ENCODE data around the gene ICE2. TPM values are rescaled to one million over a fixed set of nuclear protein-coding genes. Genes with fewer than 3 reads are reported as not detected.

The ICE2 gene
- total and polyA plus RNA-seq, 5 donors from 2014 or later, result 37.1 to 52.2 (median 48.3) TPM

- Histone ChIP-seq H3K4me3 (ENCODE audit: low read depth, low read length) (no peak overlapping the region), H3K27me3 (ENCODE audit: control insufficient read depth, insufficient read depth, low read length) (no peaks in the 10 kb centered on the region), H3K4me1 (ENCODE audit: control insufficient read depth, insufficient read depth, low read length, poor library complexity, severe bottlenecking) (peaks cover 27% of the 10 kb centered on the region), H3K27ac (ENCODE audit: insufficient read depth, low read length, poor library complexity, severe bottlenecking) (no peak overlapping the region), H3K36me3 (ENCODE audit: control insufficient read depth, insufficient read depth, low read length) (peaks cover 70% of the 10 kb centered on the region), H3K9me3 (ENCODE audit: control insufficient read depth in 2 of 2, low read length in 2 of 2) (no peaks in the 10 kb centered on the region)
- Mint-ChIP-seq H3K27me3 (no peaks in the 10 kb centered on the region), H3K36me3 (peaks cover 19% of the 10 kb centered on the region), H3K4me3 (peak overlapping the region in 3 of 4 donors; percentile 3 to 29 (median 10)), H3K27ac (peak overlapping the region; percentile 3 to 91 (median 88)), H3K4me1 (peaks cover 43 to 71% (median 55%) of the 10 kb centered on the region in 4 donors), H3K9me3 (no peaks in the 10 kb centered on the region)
- DNase-seq (peak; percentile 70 to 87 (median 79)), ATAC-seq (ENCODE audit: low read depth in 2 of 2) (peak; percentile 80 to 81)
These were observed 42.0 kb upstream of the ICE2 start for GRCh38 chr15:60520825-60521368.

- Mint-ChIP-seq H3K27me3 (no peaks in the 10 kb centered on the region), H3K4me3 (peak overlapping the region in 2 of 4 donors; percentile 3 to 10), H3K36me3 (peaks cover 19% of the 10 kb centered on the region), H3K27ac (peak overlapping the region; percentile 3 to 91 (median 88)), H3K9me3 (no peaks in the 10 kb centered on the region), H3K4me1 (peaks cover 37 to 68% (median 51%) of the 10 kb centered on the region in 4 donors)
- ATAC-seq (ENCODE audit: low read depth in 2 of 2) (no peak), DNase-seq (no peak)
- H3K4me3 ChIP-seq (ENCODE audit: low read depth, low read length), result no peak overlapping the region
- H3K27ac ChIP-seq (ENCODE audit: insufficient read depth, low read length, poor library complexity, severe bottlenecking), result peak overlapping the region; percentile 50
- H3K27me3 ChIP-seq (ENCODE audit: control insufficient read depth, insufficient read depth, low read length), result no peaks in the 10 kb centered on the region
- no peaks in the 10 kb centered on the region for H3K9me3 ChIP-seq (ENCODE audit: control insufficient read depth in 2 of 2, low read length in 2 of 2)
- H3K4me1 ChIP-seq (ENCODE audit: control insufficient read depth, insufficient read depth, low read length, poor library complexity, severe bottlenecking), result peaks cover 22% of the 10 kb centered on the region
- H3K36me3 ChIP-seq (ENCODE audit: control insufficient read depth, insufficient read depth, low read length), result peaks cover 64% of the 10 kb centered on the region
These were observed 41.3 kb upstream of the ICE2 start for GRCh38 chr15:60520013-60520824.

DNA sequence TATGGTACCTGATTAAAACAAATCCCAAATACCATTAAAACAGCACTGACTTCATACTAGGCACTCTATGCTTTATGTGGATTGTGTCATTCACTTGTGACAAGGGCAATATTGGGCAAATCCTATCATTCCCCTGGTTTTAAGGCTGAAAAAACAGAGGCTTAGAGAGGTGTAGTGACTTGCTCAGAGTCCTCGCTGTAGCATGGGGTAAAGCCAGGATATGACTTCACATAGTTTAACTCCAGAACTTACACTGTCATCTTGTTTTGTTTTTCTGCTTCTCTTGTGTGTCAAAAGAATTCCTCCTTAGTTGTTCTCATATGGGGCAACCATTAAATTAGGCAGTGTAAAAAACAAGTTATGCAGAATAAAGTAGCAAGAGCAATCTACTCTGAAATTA is 40.3 kb upstream of the ICE2 start:
- Mint-ChIP-seq H3K36me3 (peaks cover 18% of the 10 kb centered on the region), H3K9me3 (no peaks in the 10 kb centered on the region), H3K4me3 (peak overlapping the region in 1 of 4 donors; percentile 10), H3K27ac (peak overlapping the region; percentile 46 to 91 (median 88)), H3K4me1 (peaks cover 33 to 60% (median 50%) of the 10 kb centered on the region in 4 donors), H3K27me3 (no peaks in the 10 kb centered on the region)
- no peaks in the 10 kb centered on the region for H3K27me3 ChIP-seq (ENCODE audit: control insufficient read depth, insufficient read depth, low read length)
- H3K9me3 ChIP-seq (ENCODE audit: control insufficient read depth in 2 of 2, low read length in 2 of 2), result no peaks in the 10 kb centered on the region
- H3K4me1 ChIP-seq (ENCODE audit: control insufficient read depth, insufficient read depth, low read length, poor library complexity, severe bottlenecking), result peaks cover 17% of the 10 kb centered on the region
- no peak for DNase-seq
- peak overlapping the region; percentile 21 for H3K27ac ChIP-seq (ENCODE audit: insufficient read depth, low read length, poor library complexity, severe bottlenecking)
- peaks cover 64% of the 10 kb centered on the region for H3K36me3 ChIP-seq (ENCODE audit: control insufficient read depth, insufficient read depth, low read length)
- no peak for ATAC-seq (ENCODE audit: low read depth in 2 of 2)
- no peak overlapping the region for H3K4me3 ChIP-seq (ENCODE audit: low read depth, low read length)

GRCh38 chr15:60518511-60518910 is 39.6 kb upstream of the ICE2 start:
- no peak overlapping the region for H3K27ac ChIP-seq (ENCODE audit: insufficient read depth, low read length, poor library complexity, severe bottlenecking)
- H3K4me3 Mint-ChIP-seq, result no peak overlapping the region
- H3K9me3 Mint-ChIP-seq, result no peaks in the 10 kb centered on the region
- H3K27me3 ChIP-seq (ENCODE audit: control insufficient read depth, insufficient read depth, low read length), result no peaks in the 10 kb centered on the region
- H3K36me3 ChIP-seq (ENCODE audit: control insufficient read depth, insufficient read depth, low read length), result peaks cover 66% of the 10 kb centered on the region
- no peaks in the 10 kb centered on the region for H3K27me3 Mint-ChIP-seq
- no peak for ATAC-seq (ENCODE audit: low read depth in 2 of 2)
- DNase-seq, result no peak
- H3K9me3 ChIP-seq (ENCODE audit: control insufficient read depth in 2 of 2, low read length in 2 of 2), result no peaks in the 10 kb centered on the region
- peaks cover 12% of the 10 kb centered on the region for H3K4me1 ChIP-seq (ENCODE audit: control insufficient read depth, insufficient read depth, low read length, poor library complexity, severe bottlenecking)
- peak overlapping the region; percentile 56 to 93 (median 84) for H3K27ac Mint-ChIP-seq
- no peak overlapping the region for H3K4me3 ChIP-seq (ENCODE audit: low read depth, low read length)
- H3K36me3 Mint-ChIP-seq, result peaks cover 19% of the 10 kb centered on the region
- H3K4me1 Mint-ChIP-seq, result peaks cover 31 to 53% (median 50%) of the 10 kb centered on the region in 4 donors

GRCh38 chr15:60514261-60514881 is 35.4 kb upstream of the ICE2 start:
- H3K4me1 ChIP-seq (ENCODE audit: control insufficient read depth, insufficient read depth, low read length, poor library complexity, severe bottlenecking), result peaks cover under 1% of the 10 kb centered on the region
- H3K4me3 ChIP-seq (ENCODE audit: low read depth, low read length), result no peak overlapping the region
- no peaks in the 10 kb centered on the region for H3K27me3 ChIP-seq (ENCODE audit: control insufficient read depth, insufficient read depth, low read length)
- H3K27ac Mint-ChIP-seq, result peak overlapping the region in 2 of 3 donors; percentile 26 to 81
- no peaks in the 10 kb centered on the region for H3K9me3 Mint-ChIP-seq
- peak overlapping the region in 1 of 4 donors; percentile 0 for H3K4me3 Mint-ChIP-seq
- peaks cover 84% of the 10 kb centered on the region for H3K36me3 ChIP-seq (ENCODE audit: control insufficient read depth, insufficient read depth, low read length)
- H3K4me1 Mint-ChIP-seq, result peaks cover 17 to 32% (median 28%) of the 10 kb centered on the region in 4 donors
- no peak overlapping the region for H3K27ac ChIP-seq (ENCODE audit: insufficient read depth, low read length, poor library complexity, severe bottlenecking)
- H3K36me3 Mint-ChIP-seq, result peaks cover 33% of the 10 kb centered on the region
- H3K27me3 Mint-ChIP-seq, result no peaks in the 10 kb centered on the region
- DNase-seq (no peak), ATAC-seq (ENCODE audit: low read depth in 2 of 2) (no peak)
- no peaks in the 10 kb centered on the region for H3K9me3 ChIP-seq (ENCODE audit: control insufficient read depth in 2 of 2, low read length in 2 of 2)

DNA sequence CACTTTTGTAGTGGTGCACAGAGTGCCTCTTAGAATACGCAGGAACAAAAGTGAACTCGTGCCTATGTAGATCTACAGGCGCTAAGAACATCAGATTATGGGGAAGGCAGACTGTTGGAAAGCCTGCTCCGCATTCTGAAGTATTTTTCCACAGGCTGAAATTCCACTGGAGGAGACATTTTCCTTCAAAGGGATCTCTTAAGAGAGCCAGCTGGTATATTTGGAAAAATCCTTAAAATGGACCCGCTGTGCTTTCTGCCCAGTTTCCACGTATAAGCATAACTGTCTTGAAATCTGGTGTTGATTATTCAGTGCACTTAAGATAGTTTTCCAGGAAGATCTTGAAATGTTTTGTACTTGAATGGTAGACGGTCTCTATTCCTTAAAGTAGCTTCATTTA is 34.7 kb upstream of the ICE2 start:
- Mint-ChIP-seq H3K4me3 (peak overlapping the region in 1 of 4 donors; percentile 0), H3K27me3 (no peaks in the 10 kb centered on the region), H3K4me1 (peaks cover 17 to 32% (median 27%) of the 10 kb centered on the region in 4 donors), H3K9me3 (no peaks in the 10 kb centered on the region), H3K27ac (no peak overlapping the region), H3K36me3 (peaks cover 35% of the 10 kb centered on the region)
- no peak for ATAC-seq (ENCODE audit: low read depth in 2 of 2)
- Histone ChIP-seq H3K4me3 (ENCODE audit: low read depth, low read length) (no peak overlapping the region), H3K27ac (ENCODE audit: insufficient read depth, low read length, poor library complexity, severe bottlenecking) (no peak overlapping the region), H3K4me1 (ENCODE audit: control insufficient read depth, insufficient read depth, low read length, poor library complexity, severe bottlenecking) (no peaks in the 10 kb centered on the region), H3K27me3 (ENCODE audit: control insufficient read depth, insufficient read depth, low read length) (no peaks in the 10 kb centered on the region), H3K36me3 (ENCODE audit: control insufficient read depth, insufficient read depth, low read length) (peaks cover 84% of the 10 kb centered on the region), H3K9me3 (ENCODE audit: control insufficient read depth in 2 of 2, low read length in 2 of 2) (no peaks in the 10 kb centered on the region)
- DNase-seq, result no peak

DNA sequence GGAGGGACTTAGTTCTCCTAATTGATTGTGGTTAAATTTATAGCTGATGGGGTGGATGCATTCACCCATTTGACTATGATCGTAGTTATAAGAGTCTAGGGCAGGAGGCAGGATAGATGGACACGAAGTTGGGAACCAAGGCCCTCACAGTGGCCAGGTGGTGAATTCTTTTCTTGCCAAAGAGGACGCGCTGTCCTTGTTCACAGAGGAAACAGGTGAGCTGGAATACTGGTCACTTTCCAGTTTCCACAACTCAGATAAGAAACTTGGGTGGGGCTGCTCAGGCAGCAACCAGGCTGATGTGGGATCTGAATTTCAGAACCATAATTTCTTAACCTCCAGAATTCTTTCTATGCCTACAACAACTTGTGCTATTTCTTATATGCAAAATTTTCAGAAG is 34.0 kb upstream of the ICE2 start:
- H3K27me3 ChIP-seq (ENCODE audit: control insufficient read depth, insufficient read depth, low read length), result no peaks in the 10 kb centered on the region
- H3K36me3 ChIP-seq (ENCODE audit: control insufficient read depth, insufficient read depth, low read length), result peaks cover 78% of the 10 kb centered on the region
- no peak overlapping the region for H3K4me3 Mint-ChIP-seq
- H3K36me3 Mint-ChIP-seq, result peaks cover 35% of the 10 kb centered on the region
- H3K9me3 ChIP-seq (ENCODE audit: control insufficient read depth in 2 of 2, low read length in 2 of 2), result no peaks in the 10 kb centered on the region
- H3K4me1 Mint-ChIP-seq, result peaks cover 17 to 32% (median 25%) of the 10 kb centered on the region in 4 donors
- ATAC-seq (ENCODE audit: low read depth in 2 of 2), result no peak
- no peaks in the 10 kb centered on the region for H3K27me3 Mint-ChIP-seq
- no peak for DNase-seq
- no peaks in the 10 kb centered on the region for H3K9me3 Mint-ChIP-seq
- H3K27ac Mint-ChIP-seq, result peak overlapping the region in 2 of 3 donors; percentile 32 to 88
- H3K4me3 ChIP-seq (ENCODE audit: low read depth, low read length), result no peak overlapping the region
- H3K27ac ChIP-seq (ENCODE audit: insufficient read depth, low read length, poor library complexity, severe bottlenecking), result no peak overlapping the region
- H3K4me1 ChIP-seq (ENCODE audit: control insufficient read depth, insufficient read depth, low read length, poor library complexity, severe bottlenecking), result peaks cover 4% of the 10 kb centered on the region
